GM21360 (cell line): Measurements from ENCODE around the gene GATD1.

Experiments
- ATAC-seq: cut with Tn5 transposase; IDR thresholded peaks from one replicate; pipeline ENCODE4 v1.9.1; 2021; ENCODE audit warnings: mild to moderate bottlenecking, moderate library complexity; ENCODE audit not compliant: unreplicated experiment

The GATD1 gene

DNA sequence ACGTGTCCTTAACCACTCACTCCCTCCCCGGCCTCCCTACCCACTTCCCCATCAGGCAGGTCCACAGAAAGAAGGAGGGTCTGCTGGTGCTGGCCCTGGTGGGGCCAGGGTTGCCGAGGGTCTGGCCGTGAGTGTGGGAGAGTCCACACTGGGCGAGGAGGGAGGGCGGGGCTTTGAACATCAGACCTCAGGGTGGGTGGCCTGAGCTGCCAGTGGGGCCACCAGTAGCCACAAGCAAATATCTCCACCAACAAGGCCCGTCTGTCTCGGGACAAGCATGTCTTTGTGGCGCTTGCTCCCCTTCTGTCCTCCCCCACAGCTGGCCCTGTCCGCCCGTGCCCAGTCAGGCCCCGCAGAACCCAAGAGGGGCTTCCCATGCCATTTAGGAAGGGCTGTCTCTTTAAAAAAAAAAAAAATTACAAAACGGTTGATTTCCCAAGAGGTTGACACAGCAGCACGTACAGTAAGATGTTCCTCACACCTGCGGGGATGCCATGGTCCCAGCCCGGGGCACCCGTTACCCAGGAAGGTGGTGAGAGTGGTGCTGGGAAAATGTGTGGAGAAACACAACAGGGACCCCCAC, 47.7 kb downstream of the GATD1 start:
- ATAC-seq: no peak

DNA sequence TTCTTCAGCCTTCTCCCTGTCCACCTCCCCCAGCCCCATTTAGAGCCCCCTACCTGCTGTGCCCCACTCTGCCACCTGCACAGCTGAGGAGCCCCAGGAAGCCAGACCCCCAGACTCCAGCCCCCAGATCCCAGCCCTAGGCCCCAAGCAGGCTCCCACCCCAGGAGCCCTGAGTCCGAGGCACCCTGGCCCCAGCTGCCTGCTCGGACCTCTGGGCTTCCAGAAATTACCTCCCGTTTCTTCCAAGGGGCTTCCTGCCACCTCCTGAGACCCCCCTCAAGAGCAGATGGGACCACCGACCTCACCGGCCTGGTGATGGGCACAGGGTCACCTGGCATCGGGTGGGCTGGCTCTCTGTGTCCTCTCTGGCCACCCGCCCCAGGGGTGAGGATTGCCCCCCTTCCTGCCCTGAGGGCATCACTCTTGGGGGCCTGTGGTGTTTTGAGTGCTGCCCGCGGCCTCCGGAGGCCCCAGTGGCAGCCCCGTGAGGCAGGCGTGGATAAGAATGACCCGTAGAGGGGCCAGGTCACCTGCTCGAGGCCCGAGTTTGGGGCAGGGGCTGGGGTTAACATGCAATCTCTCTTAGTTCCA, 48.3 kb downstream of the GATD1 start:
- no peak for ATAC-seq

DNA sequence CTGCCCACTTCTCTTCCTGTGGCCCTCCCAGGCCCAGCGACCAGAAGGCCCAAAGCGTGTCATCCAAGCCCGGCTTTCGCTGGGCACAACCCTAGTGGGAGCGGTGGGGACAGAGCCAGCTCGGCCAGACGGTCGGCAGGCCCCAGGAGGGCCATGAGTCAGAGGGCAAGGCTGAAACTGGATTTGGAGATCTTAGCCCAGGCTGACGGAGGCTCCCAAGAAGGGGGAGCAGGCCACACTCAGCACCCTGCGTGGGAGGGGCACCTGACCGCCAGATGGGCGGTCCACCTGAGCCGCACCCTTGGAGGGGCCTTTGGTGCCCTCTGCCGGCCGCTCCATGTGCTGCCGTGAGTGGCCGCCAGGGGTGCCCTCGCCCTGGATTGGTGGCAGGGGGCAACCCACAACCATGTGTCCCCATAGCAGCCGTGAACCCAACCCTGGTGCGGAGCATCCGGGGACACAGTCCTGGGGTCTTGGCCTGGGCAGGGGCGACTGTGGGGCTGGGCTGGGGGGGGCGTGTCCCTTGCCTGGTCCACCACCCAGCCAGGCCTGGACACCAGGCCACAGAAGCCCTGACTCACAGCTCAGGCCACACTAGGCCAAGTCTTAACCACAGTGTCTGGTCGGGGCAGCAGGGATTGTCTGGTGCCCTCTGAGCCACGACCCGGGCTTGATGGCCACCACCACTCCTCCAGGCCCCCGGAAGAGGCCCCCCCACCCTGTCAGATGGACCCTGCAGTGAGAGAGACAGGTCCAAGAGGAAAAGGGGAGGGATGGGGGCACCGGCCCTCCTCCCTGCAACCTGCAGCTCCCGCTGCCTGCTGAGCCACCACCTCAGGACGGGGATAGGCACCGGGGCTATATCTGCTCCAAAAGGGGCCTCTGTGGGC, 49.2 kb downstream of the GATD1 start:
- no peak for ATAC-seq

DNA sequence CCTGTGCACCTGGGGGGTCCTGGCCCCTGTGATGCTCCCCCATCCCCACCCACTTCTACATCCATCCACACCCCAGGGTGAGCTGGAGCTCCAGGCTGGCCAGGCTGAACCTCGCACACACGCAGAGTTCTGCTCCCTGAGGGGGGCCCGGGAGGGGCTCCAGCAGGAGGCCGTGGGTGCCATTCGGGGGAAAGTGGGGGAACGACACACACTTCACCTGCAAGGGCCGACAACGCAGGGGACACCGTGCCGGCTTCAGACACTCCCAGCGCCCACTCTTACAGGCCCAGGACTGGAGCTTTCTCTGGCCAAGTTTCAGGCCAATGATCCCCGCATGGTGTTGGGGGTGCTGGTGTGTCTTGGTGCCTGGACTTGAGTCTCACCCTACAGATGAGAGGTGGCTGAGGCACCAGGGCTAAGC, 50.0 kb downstream of the GATD1 start:
- no peak for ATAC-seq

DNA sequence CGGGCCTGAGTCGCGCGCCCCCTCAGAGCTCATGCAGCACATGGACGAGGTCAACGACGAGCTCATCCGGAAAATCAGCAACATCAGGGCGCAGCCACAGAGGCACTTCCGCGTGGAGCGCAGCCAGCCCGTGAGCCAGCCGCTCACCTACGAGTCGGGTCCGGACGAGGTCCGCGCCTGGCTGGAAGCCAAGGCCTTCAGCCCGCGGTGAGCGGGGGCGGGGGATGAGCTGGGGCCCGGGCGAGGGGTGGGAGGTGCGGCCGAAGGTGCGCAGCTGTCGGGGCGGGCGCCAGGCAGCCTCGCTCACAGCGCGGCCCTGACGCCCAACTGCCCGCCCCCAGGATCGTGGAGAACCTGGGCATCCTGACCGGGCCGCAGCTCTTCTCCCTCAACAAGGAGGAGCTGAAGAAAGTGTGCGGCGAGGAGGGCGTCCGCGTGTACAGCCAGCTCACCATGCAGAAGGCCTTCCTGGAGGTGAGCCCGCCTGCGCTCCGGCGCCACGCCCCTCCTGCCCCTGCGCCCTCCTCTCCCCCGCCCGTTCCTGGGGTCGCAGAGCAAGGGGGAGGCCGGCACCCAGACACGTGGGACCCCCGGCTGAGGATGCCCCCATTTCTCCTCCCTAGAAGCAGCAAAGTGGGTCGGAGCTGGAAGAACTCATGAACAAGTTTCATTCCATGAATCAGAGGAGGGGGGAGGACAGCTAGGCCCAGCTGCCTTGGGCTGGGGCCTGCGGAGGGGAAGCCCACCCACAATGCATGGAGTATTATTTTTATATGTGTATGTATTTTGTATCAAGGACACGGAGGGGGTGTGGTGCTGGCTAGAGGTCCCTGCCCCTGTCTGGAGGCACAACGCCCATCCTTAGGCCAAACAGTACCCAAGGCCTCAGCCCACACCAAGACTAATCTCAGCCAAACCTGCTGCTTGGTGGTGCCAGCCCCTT, 50.7 kb downstream of the GATD1 start:
- ATAC-seq: no peak

DNA sequence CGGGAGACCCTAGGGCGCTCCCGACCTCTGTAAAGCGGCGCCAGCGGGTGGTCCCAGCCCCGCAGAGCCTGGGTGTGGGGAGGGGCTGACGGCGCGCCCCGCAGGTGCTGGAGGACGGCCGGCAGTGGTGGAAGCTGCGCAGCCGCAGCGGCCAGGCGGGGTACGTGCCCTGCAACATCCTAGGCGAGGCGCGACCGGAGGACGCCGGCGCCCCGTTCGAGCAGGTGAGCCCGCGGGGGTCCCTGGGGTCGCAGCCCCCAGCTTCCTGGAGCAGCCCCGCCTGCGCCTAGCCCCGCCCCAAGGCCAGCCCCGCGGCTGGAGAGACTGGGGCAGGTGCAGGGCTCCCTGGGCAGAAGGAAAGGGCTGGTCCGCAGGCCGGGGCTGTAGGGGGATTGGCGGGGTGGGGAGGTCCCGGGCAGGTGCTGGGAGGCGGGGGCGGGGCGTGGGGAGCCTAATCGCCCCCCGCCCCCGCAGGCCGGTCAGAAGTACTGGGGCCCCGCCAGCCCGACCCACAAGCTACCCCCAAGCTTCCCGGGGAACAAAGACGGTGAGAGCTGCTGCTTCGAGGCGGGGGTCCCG, 51.6 kb downstream of the GATD1 start:
- no peak for ATAC-seq

DNA sequence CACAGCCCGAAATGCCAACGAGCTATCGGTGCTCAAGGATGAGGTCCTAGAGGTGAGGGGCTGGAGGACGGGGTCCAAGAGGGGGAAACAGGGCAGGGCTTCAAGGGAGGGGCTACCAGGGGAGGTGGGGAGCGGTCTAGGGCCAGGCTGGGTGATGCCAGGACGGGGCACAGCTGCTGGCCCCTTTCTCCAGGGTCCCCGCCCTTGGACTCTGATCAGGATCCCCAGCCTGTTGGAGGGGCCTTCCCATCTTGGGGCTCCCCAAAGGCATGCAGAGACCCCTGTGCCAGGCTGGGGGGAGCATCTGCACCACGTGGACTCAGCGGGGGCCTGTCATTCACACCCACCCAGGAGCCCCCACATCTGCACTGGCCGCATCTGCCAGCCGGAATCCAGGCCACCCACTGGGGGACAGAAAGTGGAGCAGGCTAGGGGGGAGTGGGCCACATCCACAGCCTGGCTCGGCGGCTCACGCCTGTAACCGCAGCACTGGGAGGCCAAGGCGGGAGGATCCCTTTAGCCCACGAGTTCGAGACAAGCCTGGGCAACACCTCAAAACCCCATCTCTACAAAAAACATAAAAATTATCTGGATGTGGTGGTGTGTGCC, 52.4 kb downstream of the GATD1 start:
- ATAC-seq: no peak

DNA sequence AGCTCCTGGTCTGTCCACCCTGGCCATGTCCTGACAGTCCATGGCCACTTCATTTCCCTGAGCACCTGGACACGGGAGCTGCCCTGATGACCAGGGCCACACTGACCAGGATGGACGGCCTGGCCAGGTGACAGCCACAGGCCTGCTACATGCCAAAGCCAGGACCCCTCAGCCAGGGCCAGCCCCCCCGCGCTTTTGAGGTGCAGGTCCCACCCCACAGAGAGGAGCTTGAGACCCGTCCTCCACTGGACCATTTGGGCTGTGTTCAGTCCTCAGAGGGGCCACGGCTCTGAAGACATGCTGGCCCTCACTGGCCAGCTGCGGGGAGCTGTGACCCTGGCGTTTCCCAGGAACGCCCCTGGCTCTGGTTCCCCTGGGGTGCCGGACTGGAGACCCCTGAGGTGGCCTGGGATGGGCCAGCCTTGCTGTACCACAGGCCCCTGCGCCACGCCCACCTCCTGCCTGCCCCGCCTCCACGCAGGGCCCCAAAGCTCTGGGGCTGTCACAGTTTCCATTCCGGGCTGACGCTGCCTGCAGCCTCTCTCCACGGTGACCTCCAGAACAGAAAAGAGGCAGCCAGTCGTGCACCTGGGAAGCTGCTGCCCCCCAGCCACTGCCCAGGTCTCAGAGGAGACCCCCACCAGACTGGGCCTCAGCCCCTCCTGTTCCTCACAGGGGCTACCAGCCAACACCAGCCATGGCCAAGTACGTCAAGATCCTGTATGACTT, 53.1 kb downstream of the GATD1 start:
- ATAC-seq: no peak

DNA sequence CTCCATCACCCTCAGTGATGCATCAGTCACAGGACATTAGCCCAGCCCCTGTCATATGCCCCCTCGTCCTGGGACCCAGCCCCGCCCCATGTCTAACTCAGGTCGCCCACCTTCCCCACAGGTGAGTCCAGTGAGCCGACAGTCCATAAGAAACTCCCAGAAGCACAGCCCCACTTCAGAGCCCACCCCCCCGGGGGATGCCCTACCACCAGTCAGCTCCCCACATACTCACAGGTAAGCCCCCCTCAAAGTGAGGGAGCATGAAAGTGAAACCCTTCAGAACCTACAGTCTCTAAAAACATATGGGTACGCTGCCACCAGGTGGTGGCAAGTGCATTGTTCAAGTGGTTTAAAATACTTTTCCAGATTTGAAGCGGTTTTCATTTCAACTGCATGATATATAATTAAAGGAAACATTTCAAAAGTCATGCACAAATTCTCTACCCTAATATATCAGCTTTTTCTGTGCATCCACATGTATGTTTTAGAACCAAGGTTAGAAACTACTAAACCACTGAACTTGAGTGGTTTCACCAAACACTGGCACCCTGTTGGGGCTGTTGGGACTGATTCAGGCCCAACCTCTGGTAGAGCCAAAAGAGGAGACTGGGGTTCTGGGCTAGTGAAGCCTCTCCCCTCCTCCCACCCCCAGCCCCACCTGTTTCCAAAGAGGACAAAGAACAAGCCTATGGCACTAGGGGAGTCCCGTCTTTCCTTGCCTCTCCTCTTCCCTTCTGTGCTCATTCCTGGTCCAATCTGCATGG, 54.0 kb downstream of the GATD1 start:
- no peak for ATAC-seq

DNA sequence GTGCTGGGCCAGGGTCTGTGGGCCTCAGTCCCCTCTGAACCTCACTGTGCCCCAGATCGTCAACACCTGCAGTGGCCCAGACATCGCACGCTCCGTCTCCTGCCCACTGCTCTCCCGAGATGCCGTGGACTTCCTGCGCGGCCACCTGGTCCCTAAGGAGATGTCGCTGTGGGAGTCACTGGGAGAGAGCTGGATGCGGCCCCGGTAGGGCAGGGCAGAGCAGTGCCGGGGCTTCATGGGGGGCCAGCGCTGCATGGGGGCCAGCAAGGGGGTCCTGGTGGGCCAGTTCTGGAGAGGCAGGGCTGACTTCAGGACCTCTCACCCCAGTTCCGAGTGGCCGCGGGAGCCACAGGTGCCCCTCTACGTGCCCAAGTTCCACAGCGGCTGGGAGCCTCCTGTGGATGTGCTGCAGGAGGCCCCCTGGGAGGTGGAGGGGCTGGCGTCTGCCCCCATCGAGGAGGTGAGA, 54.9 kb downstream of the GATD1 start:
- no peak for ATAC-seq

DNA sequence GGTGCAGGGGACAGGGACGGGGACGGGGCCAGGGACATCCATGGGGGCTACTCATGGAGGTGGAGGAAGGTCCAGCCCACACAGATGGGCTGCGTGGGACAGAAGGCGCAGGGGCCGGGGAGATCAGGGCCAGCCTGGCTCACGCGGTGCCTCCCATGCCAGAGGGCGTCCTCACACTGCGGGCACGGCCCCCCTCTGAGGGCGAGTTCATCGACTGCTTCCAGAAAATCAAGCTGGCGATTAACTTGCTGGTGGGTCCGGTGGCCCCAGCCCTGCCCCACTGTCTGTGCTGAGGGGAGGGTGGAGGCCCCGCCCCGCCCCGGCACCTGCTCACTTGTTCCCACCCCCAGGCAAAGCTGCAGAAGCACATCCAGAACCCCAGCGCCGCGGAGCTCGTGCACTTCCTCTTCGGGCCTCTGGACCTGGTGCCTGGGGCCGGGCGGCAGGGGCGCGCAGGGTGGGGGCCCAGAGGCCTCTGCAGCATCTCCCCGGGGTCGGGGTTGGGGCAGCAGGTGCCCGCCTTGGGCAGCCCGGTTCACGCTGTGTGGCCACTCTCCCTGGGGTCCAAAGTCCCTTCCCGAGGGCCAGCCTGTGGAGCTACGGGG, 55.4 kb downstream of the GATD1 start:
- no peak for ATAC-seq

DNA sequence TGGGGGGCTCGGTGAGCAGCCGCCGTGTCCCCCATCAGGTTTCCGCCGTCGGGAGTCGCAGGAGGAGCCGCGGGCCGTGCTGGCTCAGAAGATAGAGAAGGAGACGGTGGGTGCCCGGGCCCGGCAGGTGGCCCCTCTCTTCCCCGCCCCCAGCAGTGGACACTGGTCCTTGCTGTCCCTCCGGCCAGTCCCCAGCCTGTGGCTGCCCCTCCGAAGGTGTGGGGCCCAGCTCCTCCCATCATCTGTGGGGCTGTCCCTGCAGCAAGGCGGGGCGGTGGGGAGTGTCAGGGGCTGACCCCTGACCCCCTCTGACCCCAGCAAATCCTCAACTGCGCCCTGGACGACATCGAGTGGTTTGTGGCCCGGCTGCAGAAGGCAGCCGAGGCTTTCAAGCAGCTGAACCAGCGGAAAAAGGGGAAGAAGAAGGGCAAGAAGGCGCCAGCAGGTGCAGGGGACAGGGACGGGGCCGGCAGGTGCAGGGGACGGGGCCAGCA, 56.0 kb downstream of the GATD1 start:
- no peak for ATAC-seq

DNA sequence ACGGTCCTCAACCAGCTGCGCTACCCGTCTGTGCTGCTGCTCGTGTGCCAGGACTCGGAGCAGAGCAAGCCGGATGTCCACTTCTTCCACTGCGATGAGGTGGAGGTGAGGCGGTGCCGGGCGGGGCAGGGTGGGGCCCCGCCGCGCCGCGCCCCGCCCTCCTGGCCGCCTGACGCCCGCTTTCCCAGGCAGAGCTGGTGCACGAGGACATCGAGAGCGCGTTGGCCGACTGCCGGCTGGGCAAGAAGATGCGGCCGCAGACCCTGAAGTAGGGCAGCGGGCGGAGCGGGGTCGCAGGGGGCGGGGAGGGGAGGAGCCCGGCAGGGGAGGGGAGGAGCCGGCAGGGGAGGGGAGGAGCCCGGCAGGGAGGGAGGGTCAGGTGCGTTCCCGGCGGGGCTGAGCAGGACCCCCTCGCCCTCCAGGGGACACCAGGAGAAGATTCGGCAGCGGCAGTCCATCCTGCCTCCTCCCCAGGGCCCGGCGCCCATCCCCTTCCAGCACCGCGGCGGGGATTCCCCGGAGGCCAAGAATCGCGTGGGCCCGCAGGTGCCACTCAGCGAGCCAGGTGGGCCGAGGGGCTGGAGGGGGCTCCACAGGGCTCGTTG, 56.5 kb downstream of the GATD1 start:
- ATAC-seq: no peak

DNA sequence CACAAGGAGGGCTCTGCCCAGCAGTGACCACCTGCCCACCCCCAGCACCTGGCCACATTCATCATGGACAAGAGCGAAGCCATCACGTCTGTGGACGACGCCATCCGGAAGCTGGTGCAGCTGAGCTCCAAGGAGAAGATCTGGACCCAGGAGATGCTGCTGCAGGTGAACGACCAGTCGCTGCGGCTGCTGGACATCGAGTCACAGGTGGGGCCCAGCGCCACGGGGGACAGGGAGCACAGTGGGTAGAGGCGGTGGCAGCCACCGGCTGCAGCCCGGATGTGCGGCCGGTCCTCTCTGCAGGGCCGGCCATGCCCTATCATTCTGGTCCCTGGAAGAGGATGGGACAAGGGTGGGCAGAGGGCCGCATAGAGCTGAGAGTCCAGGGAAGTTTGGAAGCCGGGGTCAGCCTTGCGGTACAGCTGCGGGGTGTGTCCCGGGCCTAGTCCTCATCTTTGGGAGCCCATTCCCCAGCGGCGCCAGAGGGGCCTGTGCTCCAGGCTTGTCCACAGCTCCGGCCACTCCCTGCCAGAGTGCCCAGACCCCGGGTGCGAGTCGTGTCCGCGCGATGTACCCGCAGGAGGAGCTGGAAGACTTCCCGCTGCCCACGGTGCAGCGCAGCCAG, 57.2 kb downstream of the GATD1 start:
- no peak for ATAC-seq

DNA sequence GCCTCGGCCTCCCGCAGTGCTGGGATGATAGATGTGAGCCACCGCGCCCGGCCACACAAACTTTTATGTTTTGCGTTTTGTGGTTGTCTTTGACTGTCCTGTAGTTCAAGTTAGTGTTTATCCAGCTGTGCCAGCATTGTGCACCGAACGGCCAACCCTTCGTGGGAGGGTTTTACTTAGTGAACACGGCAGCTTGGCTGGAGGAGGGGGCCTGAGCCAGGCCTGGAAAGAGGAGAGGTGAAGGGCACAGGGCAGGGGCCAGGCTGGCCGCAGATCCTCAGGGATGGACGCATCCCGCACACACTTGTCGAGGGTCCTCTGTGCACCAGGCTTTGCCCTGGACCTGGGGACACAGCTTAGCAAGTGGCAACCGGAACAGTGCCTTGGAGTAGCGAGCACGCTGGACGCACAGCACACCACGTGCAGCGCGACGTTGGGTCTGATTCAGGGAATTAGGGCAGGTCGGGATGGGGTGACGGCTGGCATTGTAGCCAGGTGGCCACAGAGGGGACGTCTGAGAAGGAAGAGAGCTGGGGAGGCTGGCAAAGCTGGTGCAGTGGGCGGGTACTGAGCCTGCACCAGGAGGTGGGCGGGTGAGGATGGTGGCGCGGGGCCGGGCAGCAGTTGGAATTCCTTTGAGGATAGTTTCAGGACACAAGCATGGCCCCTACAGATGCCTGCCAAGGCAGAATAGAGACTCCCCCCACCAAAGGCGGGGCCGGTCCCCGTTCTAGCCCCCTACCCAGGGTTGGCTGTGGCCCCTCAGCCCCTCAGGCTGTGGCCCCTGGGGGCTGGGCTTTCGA, 57.9 kb downstream of the GATD1 start:
- no peak for ATAC-seq
